DND-41 (cell line): Measurements from ENCODE around the gene TAF13.

Experiments
- ATAC-seq: fragments of 200-7000 bp; cut with Tn5 transposase; 3 replicates; pipeline ENCODE4 v1.9.1; 2021; ENCODE audit warnings: low read depth; ENCODE audit not compliant: insufficient read depth
- DNase-seq: peaks from one replicate; pipeline ENCODE4 v3.0.0-alpha.2; 2020
- H2AFZ ChIP-seq: 2 replicates; pipeline ENCODE4 v1.6.0; 2012; ENCODE audit warnings: low read depth, low read length
- H3K27ac ChIP-seq: 2 replicates; pipeline ENCODE4 v1.5.1; 2012; ENCODE audit warnings: low read length, inconsistent platforms
- H3K27me3 ChIP-seq: fragments of 200-600 bp; sonication (generic); 2 replicates; pipeline ENCODE4 v1.6.0; 2012; ENCODE audit warnings: low read length, mild to moderate bottlenecking, inconsistent platforms; ENCODE audit not compliant: insufficient read depth, poor library complexity
- H3K36me3 ChIP-seq: 2 replicates; pipeline ENCODE4 v1.5.1; 2012; ENCODE audit warnings: low read length, inconsistent platforms; ENCODE audit not compliant: insufficient read depth
- H3K4me1 ChIP-seq: 2 replicates; pipeline ENCODE4 v1.5.1; 2012; ENCODE audit warnings: mild to moderate bottlenecking, low read length; ENCODE audit not compliant: insufficient read depth
- H3K4me2 ChIP-seq: 2 replicates; pipeline ENCODE4 v1.6.0; 2012; ENCODE audit warnings: mild to moderate bottlenecking, moderate library complexity, low read length, inconsistent platforms; ENCODE audit not compliant: insufficient read depth
- H3K4me3 ChIP-seq, 2 experiments: fragments of 200-600 bp in 1 of 2; shearing (Covaris generic) in 1 of 2; 2 replicates each; pipeline ENCODE4 v1.5.1; 2012 to 2016; ENCODE audit warnings: inconsistent platforms in 2 of 2, low read length in 2 of 2, mild to moderate bottlenecking in 2 of 2, low read depth in 1 of 2, moderate library complexity in 1 of 2
- H3K79me2 ChIP-seq: 2 replicates; pipeline ENCODE4 v1.6.0; 2012; ENCODE audit warnings: low read length, inconsistent platforms; ENCODE audit not compliant: insufficient read depth
- H3K9ac ChIP-seq: 2 replicates; pipeline ENCODE4 v1.6.0; 2012; ENCODE audit warnings: low read depth, mild to moderate bottlenecking, inconsistent platforms, low read length, moderate library complexity
- H3K9me3 ChIP-seq: 2 replicates; pipeline ENCODE4 v1.5.1; 2012; ENCODE audit warnings: low read length, moderate library complexity, mild to moderate bottlenecking, inconsistent platforms; ENCODE audit not compliant: insufficient read depth, severe bottlenecking
- H4K20me1 ChIP-seq: 2 replicates; pipeline ENCODE4 v1.6.0; 2012; ENCODE audit warnings: low read length; ENCODE audit not compliant: insufficient read depth
- EZH2 ChIP-seq: IDR thresholded peaks from 3 replicates; pipeline ENCODE4 v1.6.1; 2012; ENCODE audit warnings: borderline replicate concordance, low read depth, mild to moderate bottlenecking, moderate library complexity, low read length, inconsistent platforms; ENCODE audit not compliant: severe bottlenecking
- TF ChIP-seq, protein P1 (sequence below): IDR thresholded peaks from 2 replicates; pipeline ENCODE4 v1.5.1; 2012; ENCODE audit warnings: borderline replicate concordance, low read length, moderate library complexity, mild to moderate bottlenecking; ENCODE audit not compliant: poor library complexity, severe bottlenecking; ENCODE audit errors: extremely low read depth

Gene TAF13, protein sequence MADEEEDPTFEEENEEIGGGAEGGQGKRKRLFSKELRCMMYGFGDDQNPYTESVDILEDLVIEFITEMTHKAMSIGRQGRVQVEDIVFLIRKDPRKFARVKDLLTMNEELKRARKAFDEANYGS

DNA sequence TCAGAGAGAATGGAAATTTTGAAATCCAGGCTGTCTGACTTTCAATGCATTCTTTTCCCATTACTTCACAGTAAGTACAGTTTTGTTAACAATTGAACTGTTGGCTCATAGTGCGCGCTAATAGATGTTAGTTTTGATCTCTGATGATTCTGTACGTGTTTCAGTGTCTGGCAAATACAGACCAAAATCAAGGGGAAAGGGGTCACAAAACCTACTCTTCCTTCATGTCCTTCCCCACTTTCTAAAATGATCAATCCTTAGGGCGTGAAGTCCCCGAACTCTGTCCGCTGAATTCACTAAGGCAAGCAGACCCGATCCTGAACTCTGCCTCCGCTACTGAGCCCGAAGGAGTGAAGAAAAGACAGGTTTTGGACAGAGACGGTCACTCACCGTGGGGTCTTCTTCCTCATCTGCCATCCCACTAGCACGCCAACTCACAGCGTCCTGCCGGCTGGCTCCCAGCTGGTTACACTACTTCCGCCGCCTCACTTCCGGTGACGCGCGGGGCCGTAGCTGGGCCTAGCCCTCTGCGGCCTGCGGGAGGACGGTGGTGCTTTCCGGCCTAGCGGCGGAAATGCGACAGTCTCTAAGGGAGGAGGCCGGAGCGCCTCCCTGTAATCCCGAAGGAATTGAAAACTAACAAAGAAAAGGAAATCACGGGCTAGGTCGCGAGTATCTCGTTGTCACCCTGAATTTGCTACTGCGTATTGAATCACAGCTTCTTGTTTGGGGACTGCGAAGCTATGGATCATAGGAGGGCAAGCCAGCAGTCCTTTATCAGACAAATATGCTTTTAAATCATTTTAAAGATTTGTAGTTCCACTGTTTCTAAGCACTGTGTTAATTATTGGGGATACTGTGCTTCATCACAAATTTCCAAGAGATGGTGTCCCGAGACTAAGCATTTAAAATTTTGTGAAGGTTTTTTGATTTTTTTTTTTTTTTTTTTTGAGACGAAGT, at the start of gene TAF13:
Gene TAF13 (minus strand): TSS at position 473 of the 960 bp plus-strand sequence. CDS start 56 bp downstream, at position 417.
- H3K79me2 ChIP-seq = peaks cover 23% of the 10 kb centered on the region
- peak within 1 kb of the TSS; percentile 64 for H3K9ac ChIP-seq
- H3K9me3 ChIP-seq = no peaks in the 10 kb centered on the region
- H3K36me3 ChIP-seq = no peaks in the 10 kb centered on the region
- peak within 1 kb of the TSS; percentile 66 to 78 for H3K4me3 ChIP-seq
- no peaks in the 10 kb centered on the region for H4K20me1 ChIP-seq
- DNase-seq (peak; percentile 90), ATAC-seq (peak; percentile 99)
- H3K27me3 ChIP-seq = no peaks in the 10 kb centered on the region
- H2AFZ ChIP-seq = peak within 1 kb of the TSS; percentile 80
- H3K27ac ChIP-seq = peak within 1 kb of the TSS; percentile 87
- H3K4me2 ChIP-seq = peak within 1 kb of the TSS; percentile 93
- no peak for TF ChIP-seq EZH2
- TF ChIP-seq, protein P1, sequence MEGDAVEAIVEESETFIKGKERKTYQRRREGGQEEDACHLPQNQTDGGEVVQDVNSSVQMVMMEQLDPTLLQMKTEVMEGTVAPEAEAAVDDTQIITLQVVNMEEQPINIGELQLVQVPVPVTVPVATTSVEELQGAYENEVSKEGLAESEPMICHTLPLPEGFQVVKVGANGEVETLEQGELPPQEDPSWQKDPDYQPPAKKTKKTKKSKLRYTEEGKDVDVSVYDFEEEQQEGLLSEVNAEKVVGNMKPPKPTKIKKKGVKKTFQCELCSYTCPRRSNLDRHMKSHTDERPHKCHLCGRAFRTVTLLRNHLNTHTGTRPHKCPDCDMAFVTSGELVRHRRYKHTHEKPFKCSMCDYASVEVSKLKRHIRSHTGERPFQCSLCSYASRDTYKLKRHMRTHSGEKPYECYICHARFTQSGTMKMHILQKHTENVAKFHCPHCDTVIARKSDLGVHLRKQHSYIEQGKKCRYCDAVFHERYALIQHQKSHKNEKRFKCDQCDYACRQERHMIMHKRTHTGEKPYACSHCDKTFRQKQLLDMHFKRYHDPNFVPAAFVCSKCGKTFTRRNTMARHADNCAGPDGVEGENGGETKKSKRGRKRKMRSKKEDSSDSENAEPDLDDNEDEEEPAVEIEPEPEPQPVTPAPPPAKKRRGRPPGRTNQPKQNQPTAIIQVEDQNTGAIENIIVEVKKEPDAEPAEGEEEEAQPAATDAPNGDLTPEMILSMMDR = peak; percentile 7
- peaks cover 20% of the 10 kb centered on the region for H3K4me1 ChIP-seq

DNA sequence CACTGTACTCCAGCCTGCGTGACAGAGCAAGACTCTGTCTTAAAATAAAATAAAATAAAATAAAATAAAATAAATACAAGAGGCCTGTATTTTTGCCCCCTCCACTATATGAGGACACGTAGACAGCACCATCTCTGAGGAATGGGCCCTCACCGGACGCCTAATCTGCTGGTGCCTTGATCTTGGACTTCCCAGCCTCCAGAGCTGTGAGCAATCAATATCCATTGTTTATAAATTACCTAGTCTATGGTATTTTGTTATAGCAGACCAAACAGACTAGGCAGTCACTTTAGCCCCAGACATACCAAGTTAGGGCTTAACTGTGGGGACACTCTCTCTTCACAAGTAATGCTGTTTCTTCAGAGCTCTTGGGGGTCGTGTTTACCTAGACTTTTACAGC, 44.6 kb upstream of the TAF13 start:
- TF ChIP-seq EZH2 = no peak
- TF ChIP-seq, protein P1 = no peak

DNA sequence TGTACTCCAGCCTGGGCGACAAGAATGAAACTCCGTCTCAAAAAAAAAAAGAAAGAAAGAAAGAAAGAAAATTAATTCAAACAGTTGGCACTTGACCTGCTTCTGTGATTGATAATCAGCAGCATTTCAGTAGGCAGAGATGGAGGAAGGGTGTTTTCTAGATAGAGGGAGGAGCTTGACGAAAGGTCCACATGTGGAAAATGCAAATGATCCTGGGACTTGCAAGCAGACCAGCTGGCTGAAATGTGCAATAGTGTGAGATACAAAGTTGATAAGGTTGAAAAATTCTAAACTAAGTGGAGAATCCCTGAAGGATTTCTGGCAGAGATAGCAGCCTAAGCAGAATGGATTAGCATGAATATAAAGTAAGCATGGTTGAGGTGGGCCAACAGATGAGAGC, 42.3 kb upstream of the TAF13 start:
- Histone ChIP-seq H2AFZ (no peak overlapping the region), H3K9me3 (no peaks in the 10 kb centered on the region), H3K4me2 (no peak overlapping the region), H4K20me1 (no peaks in the 10 kb centered on the region), H3K4me1 (no peaks in the 10 kb centered on the region), H3K27me3 (peaks cover 30% of the 10 kb centered on the region), H3K27ac (no peak overlapping the region), H3K9ac (no peak overlapping the region), H3K4me3 (no peak overlapping the region), H3K36me3 (no peaks in the 10 kb centered on the region), H3K79me2 (no peaks in the 10 kb centered on the region)
- ATAC-seq (no peak), DNase-seq (no peak)
- TF ChIP-seq, protein P1 = no peak
- no peak for TF ChIP-seq EZH2

More for the DNA sequence above, 44.6 kb upstream of the TAF13 start:
- no peaks in the 10 kb centered on the region for H3K79me2 ChIP-seq
- peaks cover 10% of the 10 kb centered on the region for H3K27me3 ChIP-seq
- H2AFZ ChIP-seq = no peak overlapping the region
- H3K4me3 ChIP-seq = no peak overlapping the region
- H4K20me1 ChIP-seq = no peaks in the 10 kb centered on the region
- H3K27ac ChIP-seq = no peak overlapping the region
- no peak overlapping the region for H3K9ac ChIP-seq
- ATAC-seq (no peak), DNase-seq (no peak)
- H3K9me3 ChIP-seq = no peaks in the 10 kb centered on the region
- no peaks in the 10 kb centered on the region for H3K36me3 ChIP-seq
- H3K4me2 ChIP-seq = no peak overlapping the region
- no peaks in the 10 kb centered on the region for H3K4me1 ChIP-seq
